Measurements from ENCODE around the gene PDLIM5.

PDLIM5 gene

DNA sequence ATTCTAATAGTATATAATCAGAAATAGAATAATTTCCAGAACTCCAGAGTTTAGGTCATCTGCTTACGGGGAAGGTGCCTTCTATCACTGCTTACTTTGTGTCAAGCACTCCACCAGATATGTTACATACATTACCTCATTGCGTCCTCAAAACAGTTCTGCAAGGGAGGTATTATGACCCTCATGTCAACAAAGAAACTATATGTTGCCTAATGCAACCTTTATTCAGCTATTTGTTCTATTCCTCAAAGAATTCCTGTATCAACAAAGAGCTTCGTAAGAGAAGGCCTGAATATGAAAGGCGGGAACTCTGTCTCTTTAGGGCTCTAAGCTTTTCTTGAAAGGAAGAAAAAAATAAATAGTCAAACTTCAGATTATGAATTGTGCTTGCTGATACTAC lies 114.7 kb downstream of the PDLIM5 start:
- no peak for DNase-seq

GRCh38 chr4:94567811-94568210 lies 116.1 kb downstream of the PDLIM5 start:
- no peak for DNase-seq

DNA sequence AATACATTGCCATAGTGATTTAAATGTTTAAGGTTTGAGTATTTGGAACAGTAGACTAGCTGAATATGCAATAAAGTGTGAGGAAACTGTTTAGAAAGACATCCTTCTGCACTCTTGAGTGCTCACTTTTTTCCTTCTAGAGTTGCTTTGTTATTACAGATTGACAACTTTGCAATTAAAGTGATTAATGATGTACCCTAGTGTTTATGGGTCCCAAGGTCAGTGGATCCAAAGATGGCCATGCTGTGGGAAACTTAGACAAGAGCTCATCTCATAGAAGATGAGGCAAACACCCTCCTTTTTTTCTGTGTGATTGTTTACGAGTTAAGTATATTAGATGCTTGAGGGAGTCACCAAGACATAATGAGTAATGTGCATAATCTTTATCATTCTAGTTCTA lies 118.8 kb downstream of the PDLIM5 start:
- DNase-seq: no peak

- DNase-seq: no peak
These were observed 119.6 kb downstream of the PDLIM5 start for GRCh38 chr4:94571298-94571697.

GRCh38 chr4:94571715-94572114 lies 120.0 kb downstream of the PDLIM5 start:
- DNase-seq: no peak

DNA sequence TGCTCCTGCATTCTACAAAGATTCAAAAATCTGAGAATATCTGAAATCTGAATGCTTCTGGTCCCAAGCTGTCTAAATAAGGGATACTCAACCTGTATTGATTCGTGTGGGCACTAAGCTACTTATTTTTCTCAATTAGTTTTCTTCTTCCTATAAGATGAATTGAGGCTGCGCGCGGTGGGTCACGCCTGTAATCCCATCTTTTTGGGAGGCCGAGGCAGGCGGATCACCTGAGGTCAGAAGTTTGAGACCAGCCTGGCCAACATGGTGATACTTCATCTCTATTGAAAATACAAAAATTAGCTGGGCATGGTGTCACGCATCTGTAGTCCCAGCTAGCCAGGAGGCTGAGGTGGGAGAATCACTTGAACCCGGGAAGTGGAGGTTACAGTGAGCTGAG lies 122.3 kb downstream of the PDLIM5 start:
- no peak for DNase-seq

GRCh38 chr4:94574616-94575015 lies 122.9 kb downstream of the PDLIM5 start:
- no peak for DNase-seq

GRCh38 chr4:94575652-94576051 lies 123.9 kb downstream of the PDLIM5 start:
- no peak for DNase-seq

DNA sequence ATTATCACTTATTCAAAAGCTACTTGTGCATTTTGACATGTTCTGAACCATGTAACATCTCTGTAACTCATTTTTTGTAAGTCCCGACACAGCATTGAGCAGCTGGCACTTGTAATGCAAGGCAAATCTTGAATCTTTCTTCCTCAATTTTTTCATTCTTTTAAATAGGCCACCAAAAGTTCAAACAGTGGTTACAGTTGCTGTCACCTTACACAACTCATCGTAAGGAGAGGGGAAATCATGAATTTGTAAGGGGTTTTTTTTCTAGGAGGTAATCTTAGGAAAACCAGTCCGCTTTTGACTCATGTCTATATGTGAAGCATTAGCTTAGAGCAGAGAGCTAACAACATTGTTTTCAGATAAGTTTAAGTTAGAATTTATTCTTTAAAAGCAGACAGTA lies 124.5 kb downstream of the PDLIM5 start:
- DNase-seq: no peak

DNA sequence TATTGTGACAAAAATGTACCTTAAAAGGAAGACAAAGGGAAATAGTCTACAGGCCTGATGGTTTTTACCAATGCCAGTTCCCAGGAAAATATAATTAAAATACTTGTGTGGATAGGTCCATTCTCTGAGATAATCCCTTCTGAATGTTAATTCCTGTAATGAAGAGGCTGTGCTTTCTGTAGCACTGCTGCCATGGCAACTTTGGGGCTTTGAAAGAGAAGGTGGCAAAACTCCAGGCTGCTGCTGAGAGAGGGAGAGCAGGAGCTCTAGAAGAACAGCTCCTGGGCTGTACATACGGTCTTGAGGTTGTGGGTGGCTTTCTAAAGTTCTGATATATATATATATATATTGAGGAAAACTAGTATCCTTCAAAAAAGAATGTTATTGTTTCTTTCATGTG lies 125.4 kb downstream of the PDLIM5 start:
- no peak for DNase-seq

DNA sequence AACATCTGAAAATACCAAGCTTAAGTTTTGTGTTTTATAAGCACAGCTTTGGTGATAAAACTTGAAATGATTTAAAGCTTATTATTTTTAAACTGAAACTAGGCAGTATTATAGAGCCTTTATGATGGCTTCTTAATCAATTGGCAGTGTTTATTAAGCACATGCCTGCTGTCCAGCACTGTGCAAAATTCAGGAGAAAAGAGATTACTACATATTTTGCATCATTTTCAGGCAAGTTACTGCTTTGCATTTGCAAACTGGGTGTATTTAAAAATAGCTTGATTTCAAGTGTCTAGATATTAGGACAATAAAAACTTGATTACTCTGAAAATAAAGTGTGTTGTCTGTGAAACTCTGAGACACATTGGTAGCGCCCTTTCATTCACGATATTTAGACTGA lies 126.5 kb downstream of the PDLIM5 start:
- no peak for DNase-seq

- DNase-seq: no peak
These were observed 130.0 kb downstream of the PDLIM5 start for GRCh38 chr4:94581766-94582165.

DNA sequence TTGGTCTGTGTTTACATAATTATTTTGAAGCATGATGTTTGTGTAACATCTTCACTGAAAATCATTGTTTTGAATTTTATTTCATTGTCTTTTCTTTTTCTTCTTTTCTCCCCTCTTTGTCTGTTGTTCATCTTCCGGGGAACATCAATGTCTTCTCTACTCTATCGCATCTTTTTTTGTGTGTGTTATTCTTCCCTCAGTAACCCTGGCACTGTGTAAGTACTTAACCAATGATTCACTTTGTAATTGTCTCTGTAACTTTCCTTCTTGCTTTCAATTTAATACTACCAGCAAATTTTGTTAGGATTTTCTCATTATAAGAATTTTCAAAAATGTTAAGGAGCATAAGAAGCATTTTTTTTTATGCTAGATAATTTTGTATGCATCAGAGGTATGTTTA lies 130.8 kb downstream of the PDLIM5 start:
- no peak for DNase-seq

GRCh38 chr4:94583914-94584641 lies 132.3 kb downstream of the PDLIM5 start:
- DNase-seq: no peak

DNA sequence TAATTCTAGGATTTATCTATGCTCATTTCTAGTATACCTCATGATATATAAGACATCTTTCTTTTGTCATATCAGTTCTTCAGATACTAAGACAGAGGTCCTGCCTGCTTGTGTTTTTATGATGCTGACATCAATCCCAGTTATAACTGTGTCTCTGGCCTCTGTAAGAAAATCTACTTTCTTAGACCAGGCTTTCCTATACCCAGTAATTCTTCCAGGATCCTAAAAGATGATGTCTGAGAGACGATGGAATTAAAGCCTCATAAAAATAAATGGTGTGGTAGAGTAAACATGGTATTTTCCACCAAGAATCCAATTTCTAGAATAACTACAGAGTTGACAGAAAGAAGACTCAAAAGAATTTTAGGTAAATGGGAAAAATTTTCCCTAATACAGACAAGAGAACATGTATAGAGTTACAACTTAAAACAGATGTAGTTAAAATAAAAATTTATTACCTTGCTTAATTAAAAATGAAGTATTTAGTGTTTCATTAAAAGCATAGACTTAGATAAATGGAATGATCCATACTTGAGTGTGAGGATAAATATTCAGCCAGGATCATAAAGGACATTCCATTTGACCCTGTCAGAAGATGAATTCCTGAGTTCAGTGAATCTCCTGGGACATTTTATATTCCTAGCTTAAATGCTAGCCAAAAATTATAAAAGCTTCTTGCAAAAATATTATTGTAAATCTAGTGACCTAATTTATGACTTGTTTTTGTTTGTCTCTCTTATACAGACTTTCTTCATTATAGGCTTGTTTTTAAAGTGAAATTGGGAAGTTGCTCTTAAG lies 137.4 kb downstream of the PDLIM5 start:
- no peak for DNase-seq

- no peak for DNase-seq
These were observed 138.8 kb downstream of the PDLIM5 start for GRCh38 chr4:94590493-94590892.

DNA sequence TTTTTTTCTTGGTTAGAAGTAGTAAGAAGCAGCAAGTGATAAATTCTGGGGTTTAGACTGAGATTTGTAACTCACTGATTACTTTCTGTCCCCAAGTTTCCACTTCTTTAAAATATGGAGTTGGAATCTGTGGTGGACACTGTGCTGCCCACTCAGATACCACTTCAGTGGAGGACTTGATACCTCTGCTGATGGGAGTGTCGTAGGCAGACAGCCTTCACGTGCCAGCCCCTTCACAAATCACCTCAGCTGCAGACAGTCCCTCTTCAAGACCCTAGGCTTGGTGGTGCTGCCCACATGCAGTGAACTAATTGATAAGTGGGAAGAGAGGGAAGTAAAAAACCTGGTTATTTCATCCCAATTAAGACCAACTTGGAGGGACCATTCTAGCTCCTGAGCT lies 139.5 kb downstream of the PDLIM5 start:
- no peak for DNase-seq

GRCh38 chr4:94595013-94595412 lies 143.3 kb downstream of the PDLIM5 start:
- no peak for DNase-seq

GRCh38 chr4:94595880-94596483 lies 144.2 kb downstream of the PDLIM5 start:
- DNase-seq: no peak

- no peak for DNase-seq
These were observed 147.0 kb downstream of the PDLIM5 start for GRCh38 chr4:94598758-94599157.

DNA sequence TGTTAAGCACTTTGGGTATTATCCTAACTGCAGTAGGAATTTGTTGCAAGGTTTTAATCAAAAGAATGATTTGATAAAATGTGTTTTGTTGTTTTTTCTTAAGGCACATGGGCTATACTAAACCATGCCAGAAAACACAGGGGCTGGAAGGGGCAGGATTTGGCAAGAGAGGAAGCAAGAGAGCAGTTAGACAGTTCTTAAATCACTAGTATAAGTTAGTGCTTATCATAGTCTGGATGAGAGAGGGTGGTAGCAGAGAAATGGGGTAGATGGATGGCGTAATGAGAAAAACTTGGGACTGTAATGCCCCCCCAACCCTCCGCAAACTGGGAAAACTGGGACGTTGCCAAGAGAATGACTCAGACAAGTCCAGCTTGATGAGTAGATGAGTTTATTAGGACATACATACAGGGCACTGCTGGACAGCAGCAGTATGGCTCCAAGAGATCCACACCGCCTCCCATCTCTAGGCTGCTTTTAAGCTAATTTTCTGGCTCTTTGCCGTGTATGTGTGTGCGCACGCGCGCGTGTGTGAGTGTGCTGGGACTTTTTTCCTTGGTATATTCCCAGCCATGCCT lies 151.5 kb downstream of the PDLIM5 start:
- no peak for DNase-seq

DNA sequence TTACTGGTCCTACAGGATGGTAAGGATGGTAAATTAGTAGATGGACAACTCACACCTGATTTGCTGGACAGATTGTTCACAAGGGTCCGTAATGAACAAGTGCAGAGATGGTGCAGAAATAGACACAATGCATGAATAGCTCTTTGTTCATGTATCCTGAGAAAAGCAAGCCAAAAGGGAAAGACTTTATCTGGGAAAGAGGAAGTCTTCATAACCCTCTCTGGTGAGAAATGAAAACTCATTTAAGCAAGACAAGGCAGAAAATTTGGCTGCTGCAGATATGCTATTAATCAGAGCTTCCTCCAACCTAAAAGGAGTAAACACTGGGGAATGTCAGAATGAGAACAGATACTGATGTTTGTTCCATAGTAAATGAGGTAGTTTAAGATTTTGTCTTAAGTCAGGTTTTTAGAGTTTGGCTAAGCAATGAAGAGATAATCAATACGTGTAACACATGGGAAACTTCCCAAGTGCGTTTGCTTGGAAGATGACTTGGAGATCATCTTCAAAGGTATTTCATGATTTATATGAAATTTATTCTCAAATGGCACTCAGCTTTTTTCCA lies 153.6 kb downstream of the PDLIM5 start:
- no peak for DNase-seq

GRCh38 chr4:94610145-94610544 lies 158.4 kb downstream of the PDLIM5 start:
- DNase-seq: no peak
